Rectal smooth muscle tissue (tissue), 1 donor: ENCODE measurements around the gene ABCE1.
A peak's percentile ranks its signal among the peaks of the same experiment; 100 is the strongest.

Source experiments
- H3K27ac ChIP-seq: one replicate; pipeline ENCODE4 v1.7.0; 2013; ENCODE audit warnings: low read depth, low read length, inconsistent platforms
- H3K27me3 ChIP-seq: one replicate; pipeline ENCODE4 v1.7.0; 2013; ENCODE audit warnings: low read length; ENCODE audit not compliant: control insufficient read depth, insufficient read depth
- H3K36me3 ChIP-seq: one replicate; pipeline ENCODE4 v1.7.0; 2013; ENCODE audit warnings: low read length; ENCODE audit not compliant: control insufficient read depth, insufficient read depth
- H3K4me1 ChIP-seq: one replicate; pipeline ENCODE4 v1.7.0; 2013; ENCODE audit warnings: low read length; ENCODE audit not compliant: control insufficient read depth, insufficient read depth
- H3K4me3 ChIP-seq: one replicate; pipeline ENCODE4 v1.7.0; 2013; ENCODE audit warnings: low read length
- H3K9ac ChIP-seq: one replicate; pipeline ENCODE4 v1.7.0; 2013; ENCODE audit warnings: low read length

ABCE1 gene

DNA sequence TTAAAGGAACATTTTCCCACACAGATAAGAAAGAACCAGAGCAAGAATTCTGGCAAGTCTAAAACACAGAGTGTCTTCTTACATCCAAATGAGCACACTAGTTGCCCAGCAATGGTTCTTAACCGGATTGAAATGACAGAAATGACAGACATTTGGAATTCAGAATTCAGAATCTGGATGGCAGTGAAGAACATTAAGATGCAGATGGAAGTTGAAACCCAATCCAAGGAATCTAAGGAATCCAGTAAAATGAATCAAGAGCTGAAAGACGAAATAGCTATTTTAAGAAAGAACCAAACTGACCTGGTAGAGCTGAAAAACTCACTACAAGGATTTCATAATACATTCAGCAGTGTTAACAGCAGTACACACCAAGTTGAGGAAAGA lies 21.6 kb upstream of the ABCE1 start:
- no peaks in the 10 kb centered on the region for H3K36me3 ChIP-seq
- H3K4me3 ChIP-seq, result no peak overlapping the region
- no peaks in the 10 kb centered on the region for H3K27me3 ChIP-seq
- no peak overlapping the region for H3K27ac ChIP-seq
- no peaks in the 10 kb centered on the region for H3K4me1 ChIP-seq
- H3K9ac ChIP-seq, result no peak overlapping the region

DNA sequence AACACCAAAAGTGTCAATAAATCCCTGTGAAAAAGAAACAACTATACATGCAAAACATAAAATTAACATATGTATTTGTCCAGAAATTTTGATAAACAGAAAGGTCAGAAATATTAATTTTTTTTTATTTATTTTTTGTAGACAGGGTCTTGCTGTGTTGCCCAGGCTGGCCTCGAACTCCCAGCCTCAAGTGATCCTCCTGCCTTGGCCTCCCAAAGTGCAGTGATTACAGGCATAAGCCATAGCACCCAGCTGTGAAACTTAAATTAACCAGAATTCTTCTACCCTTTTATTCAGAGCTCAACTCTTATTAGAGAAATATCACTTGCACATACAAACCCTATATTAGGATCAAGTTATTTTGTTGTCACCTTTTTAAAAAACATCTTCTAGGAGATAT lies 16.4 kb upstream of the ABCE1 start:
- no peaks in the 10 kb centered on the region for H3K36me3 ChIP-seq
- no peaks in the 10 kb centered on the region for H3K4me1 ChIP-seq
- H3K27ac ChIP-seq, result no peak overlapping the region
- H3K9ac ChIP-seq, result no peak overlapping the region
- no peaks in the 10 kb centered on the region for H3K27me3 ChIP-seq
- no peak overlapping the region for H3K4me3 ChIP-seq

DNA sequence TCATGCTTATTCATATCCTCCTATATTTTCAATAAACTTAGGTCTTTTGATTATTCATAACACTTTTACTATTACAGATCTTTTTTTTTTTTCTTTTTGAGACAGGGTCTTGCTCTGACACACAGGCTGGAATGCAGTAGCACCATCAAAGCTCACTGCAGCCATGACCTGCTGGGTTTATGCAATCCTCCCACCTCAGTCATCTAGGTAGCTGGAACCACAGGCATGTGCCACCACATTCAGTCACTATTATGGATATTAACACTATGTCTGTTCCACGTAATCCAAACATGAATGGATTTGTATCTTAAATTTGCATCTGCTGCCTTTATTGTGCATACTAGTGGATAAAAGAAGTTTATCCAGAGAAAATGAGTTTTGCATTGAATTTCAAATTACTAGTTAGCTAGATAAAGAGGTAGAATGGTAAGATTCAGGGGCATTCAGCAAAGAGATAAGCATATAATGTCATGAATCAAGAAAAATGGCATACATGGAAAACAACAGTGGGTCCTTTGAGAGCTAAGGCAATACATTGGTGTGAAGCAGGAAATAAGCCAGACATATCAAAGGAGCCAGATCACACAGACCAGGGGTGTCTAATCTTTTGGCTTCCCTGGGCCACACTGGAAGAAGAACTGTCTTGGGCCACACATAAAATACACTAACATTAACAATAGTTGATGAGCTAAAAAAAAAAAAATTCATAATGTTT lies 14.1 kb upstream of the ABCE1 start:
- no peak overlapping the region for H3K27ac ChIP-seq
- H3K36me3 ChIP-seq, result no peaks in the 10 kb centered on the region
- no peaks in the 10 kb centered on the region for H3K4me1 ChIP-seq
- no peak overlapping the region for H3K9ac ChIP-seq
- H3K27me3 ChIP-seq, result no peaks in the 10 kb centered on the region
- no peak overlapping the region for H3K4me3 ChIP-seq

DNA sequence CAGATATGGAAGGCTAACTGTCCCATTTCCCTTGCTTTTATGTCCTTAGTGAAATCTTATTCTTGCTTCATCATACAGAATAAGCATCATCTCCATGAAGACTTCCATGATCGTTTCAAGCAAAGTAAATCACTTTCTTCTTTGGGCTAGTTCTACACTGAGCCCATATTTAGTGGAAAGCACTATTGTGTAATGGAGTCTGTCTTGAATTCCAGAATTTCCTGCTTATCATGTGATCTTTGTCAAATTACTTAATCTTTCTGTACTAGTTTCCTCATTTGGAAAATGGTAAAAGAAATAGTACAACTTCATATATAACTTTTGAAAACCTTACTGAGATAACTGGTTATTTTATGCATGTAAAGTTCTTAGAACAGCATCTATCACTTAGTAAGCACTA lies 7.7 kb upstream of the ABCE1 start:
- Histone ChIP-seq H3K36me3 (peaks cover 13% of the 10 kb centered on the region), H3K4me3 (no peak overlapping the region), H3K4me1 (no peaks in the 10 kb centered on the region)

DNA sequence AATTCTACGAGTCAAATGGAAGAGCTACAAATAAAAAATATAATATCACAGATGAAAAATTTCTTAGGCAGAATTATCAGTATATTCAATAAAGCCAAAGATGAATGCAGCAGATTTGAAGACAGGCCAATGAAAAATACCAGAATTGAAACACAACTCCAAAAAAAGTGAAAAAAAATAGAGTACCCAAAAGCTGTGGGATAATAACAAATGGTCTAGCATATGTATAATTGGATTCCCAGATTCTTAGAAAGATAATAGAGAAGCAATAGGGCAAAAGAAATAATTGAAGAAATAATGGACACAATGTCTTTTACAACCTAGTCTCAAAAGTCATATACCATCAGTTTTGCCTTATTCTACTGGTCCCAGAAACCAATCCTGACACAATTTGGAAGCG lies 4.5 kb upstream of the ABCE1 start:
- Histone ChIP-seq H3K9ac (no peak overlapping the region), H3K27me3 (no peaks in the 10 kb centered on the region), H3K4me1 (peaks cover 6% of the 10 kb centered on the region), H3K27ac (no peak overlapping the region), H3K4me3 (no peak overlapping the region), H3K36me3 (peaks cover 14% of the 10 kb centered on the region)

More for the DNA sequence above, 7.7 kb upstream of the ABCE1 start:
- Histone ChIP-seq H3K27me3 (no peaks in the 10 kb centered on the region), H3K9ac (no peak overlapping the region), H3K27ac (no peak overlapping the region)

DNA sequence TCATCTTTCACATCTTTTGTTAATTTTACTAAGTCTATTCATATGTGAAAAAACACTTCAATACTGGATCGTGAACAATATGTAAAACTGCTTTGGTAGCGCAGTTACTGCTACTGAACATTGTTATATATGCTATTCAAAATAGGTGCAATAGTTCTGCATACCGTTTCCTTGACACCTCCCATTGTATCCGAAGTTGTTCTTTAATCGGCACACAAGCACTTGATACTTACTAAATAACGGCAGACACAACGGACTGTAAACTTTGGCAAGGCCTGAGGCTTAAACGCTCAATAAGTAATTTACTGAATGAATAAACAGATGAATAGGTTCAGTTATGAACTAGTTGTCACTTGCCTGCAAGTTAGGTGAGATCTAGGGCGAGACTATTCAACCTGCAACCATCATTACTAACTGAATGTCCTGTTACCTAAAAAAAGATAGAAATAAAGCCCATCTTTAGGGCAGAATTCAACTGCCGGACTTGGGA lies 735 bp upstream of the ABCE1 start:
- peaks cover 13% of the 10 kb centered on the region for H3K4me1 ChIP-seq
- peaks cover 11% of the 10 kb centered on the region for H3K36me3 ChIP-seq
- H3K4me3 ChIP-seq, result peak overlapping the region; percentile 67
- peak overlapping the region; percentile 81 for H3K27ac ChIP-seq
- no peaks in the 10 kb centered on the region for H3K27me3 ChIP-seq
- peak overlapping the region; percentile 53 for H3K9ac ChIP-seq

DNA sequence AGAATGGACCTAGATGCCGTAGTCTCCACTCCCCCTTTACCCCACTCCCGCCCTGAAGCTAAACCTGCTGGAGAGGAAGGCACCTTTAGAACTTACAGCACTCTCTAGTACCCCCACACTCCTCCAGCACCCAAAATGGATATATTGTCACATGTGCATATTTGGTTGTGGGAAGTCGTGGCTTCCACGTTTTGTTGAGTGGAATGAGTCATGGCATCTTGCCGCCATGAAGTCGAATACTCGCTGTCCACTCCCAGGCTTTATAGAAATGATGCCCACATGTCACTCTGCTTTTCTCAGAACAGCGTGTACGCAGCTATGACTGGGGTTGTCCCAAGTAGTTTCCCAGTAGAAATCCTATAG lies 545 bp downstream of the ABCE1 start:
- peaks cover 4% of the 10 kb centered on the region for H3K36me3 ChIP-seq
- H3K27ac ChIP-seq, result peak overlapping the region; percentile 81
- H3K27me3 ChIP-seq, result no peaks in the 10 kb centered on the region
- H3K4me1 ChIP-seq, result peaks cover 13% of the 10 kb centered on the region
- H3K9ac ChIP-seq, result peak overlapping the region; percentile 76
- peak overlapping the region; percentile 67 for H3K4me3 ChIP-seq

DNA sequence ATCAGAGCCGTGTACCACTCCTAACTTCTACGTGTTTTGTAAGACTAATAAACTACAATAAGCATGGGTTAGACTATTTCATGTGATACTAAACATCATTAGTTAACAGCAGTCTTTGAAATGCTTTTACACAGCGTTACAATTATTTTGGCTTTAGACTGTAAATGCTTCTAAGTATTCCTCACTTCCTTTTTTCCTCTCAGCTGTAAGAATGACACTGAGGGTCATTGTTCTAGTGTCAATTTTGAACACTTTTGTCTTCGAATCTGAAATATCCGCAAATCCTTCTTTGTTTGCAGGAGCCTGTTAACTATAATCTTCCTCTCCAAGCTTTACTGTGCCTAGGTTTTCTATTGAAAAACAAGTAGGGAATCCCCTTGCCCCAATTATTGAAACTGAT lies 1.5 kb downstream of the ABCE1 start:
- Histone ChIP-seq H3K36me3 (peaks cover 4% of the 10 kb centered on the region), H3K4me1 (peaks cover 13% of the 10 kb centered on the region), H3K4me3 (peak overlapping the region; percentile 67), H3K27me3 (no peaks in the 10 kb centered on the region), H3K9ac (no peak overlapping the region), H3K27ac (no peak overlapping the region)

DNA sequence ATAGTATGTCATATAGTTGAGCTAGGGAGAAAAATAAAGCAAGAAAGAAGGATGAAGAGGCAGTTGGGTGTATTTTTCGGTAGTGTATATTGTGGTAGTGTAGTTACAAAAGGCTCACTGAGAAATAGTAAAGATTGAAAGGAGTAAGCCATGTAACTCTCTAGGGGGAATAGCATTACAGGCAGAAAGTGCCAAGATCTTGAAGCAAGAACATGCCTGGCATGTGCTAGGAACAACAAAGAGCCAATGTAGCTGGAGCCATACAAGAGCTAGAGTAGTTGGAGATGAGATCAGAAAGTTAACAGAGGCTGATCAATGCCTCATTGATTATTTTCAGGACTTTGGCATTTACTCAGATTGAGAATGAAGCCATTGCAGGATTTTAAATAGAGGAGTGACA lies 3.0 kb downstream of the ABCE1 start:
- Histone ChIP-seq H3K4me3 (no peak overlapping the region), H3K9ac (no peak overlapping the region), H3K27ac (no peak overlapping the region), H3K27me3 (no peaks in the 10 kb centered on the region), H3K4me1 (peaks cover 13% of the 10 kb centered on the region), H3K36me3 (no peaks in the 10 kb centered on the region)

DNA sequence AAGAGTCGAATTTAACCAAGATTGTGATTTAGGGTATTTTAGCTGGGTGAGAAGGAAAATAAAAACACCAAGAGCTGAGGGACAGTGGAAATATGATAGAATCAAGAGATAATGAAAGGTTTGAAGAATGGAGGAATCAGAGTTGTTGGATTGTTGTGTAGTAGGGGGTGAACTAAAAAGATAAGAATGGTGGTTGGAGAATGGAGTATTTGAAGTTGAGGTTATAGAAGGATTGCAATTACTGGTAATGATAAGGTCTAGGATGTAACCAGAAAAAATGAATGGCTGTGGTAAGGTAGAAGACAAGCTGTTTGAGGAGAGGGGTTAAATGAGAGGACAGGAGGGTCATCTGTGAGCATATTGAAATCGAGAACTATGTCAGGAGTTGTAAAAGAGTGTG lies 4.5 kb downstream of the ABCE1 start:
- Histone ChIP-seq H3K27ac (no peak overlapping the region), H3K4me3 (no peak overlapping the region), H3K27me3 (no peaks in the 10 kb centered on the region), H3K4me1 (peaks cover 8% of the 10 kb centered on the region), H3K9ac (no peak overlapping the region), H3K36me3 (no peaks in the 10 kb centered on the region)

DNA sequence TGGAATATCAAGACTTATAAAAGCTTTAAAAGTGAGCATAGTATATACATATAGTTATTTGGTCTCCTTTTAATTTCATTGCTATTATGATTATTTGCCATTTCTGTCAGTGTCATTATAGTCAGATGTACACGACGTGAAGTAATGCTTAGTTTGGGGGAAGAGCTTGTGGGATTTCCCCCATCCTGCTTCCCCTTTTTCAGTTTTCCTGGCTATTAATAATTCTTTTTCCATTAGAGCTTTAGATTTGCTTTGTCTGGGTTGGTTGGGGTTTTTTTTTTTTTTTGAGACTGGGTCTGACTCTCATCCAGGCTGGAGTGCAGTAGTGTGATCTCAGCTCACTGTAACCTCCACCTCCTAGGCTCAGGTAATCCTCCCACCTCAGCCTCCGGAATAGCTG lies 5.4 kb downstream of the ABCE1 start:
- H3K36me3 ChIP-seq, result peaks cover under 1% of the 10 kb centered on the region
- peaks cover 8% of the 10 kb centered on the region for H3K4me1 ChIP-seq
- H3K27ac ChIP-seq, result no peak overlapping the region
- H3K27me3 ChIP-seq, result no peaks in the 10 kb centered on the region
- no peak overlapping the region for H3K9ac ChIP-seq
- H3K4me3 ChIP-seq, result no peak overlapping the region

DNA sequence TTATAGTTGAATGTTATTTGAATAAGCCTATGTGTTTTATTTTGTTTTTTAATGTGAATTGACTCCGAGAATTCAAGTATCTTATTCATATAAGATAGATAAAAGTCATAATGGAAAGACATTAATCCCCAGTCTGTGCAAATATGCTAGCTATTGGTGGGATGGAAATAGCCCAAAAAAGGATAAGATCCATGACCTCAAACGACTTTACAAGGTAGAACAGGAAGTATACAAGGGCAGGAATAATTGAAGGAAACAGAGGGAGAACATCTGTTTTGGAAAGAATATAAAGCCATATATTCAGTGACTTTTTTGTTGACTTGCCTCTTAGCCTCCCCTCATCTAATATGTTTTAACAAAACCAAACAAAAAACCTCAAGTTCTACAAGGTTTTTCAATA lies 9.0 kb downstream of the ABCE1 start:
- H3K4me3 ChIP-seq, result no peak overlapping the region
- H3K27me3 ChIP-seq, result no peaks in the 10 kb centered on the region
- H3K9ac ChIP-seq, result no peak overlapping the region
- no peaks in the 10 kb centered on the region for H3K4me1 ChIP-seq
- H3K27ac ChIP-seq, result no peak overlapping the region
- H3K36me3 ChIP-seq, result peaks cover 10% of the 10 kb centered on the region

DNA sequence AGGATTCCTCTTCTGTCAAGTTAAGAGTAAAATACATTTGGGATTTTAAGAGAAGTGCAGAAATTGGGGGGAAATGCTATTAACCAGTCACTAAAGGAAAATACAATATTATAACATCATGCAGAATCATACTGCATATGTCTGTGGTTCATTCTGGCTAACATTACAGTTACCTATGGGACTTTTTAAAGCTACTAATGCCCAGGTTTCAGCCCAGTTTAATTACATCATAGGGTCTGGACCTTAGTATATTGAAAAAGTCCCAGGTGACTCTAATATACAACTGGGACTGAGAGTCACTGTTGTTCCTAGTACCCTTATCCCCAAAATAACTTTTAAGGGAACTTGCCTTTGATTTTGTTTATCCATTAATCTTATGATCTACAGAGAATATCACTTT lies 10.0 kb downstream of the ABCE1 start:
- peaks cover 12% of the 10 kb centered on the region for H3K36me3 ChIP-seq
- H3K4me1 ChIP-seq, result no peaks in the 10 kb centered on the region
- no peak overlapping the region for H3K4me3 ChIP-seq
- H3K27me3 ChIP-seq, result no peaks in the 10 kb centered on the region
- no peak overlapping the region for H3K27ac ChIP-seq
- no peak overlapping the region for H3K9ac ChIP-seq
